T-cell (primary cell): ENCODE results near the gene ENPP3. TPM values are rescaled to one million over a fixed set of nuclear protein-coding genes. Genes with fewer than 3 reads are reported as not detected.

Experiments used
- ATAC-seq, 4 experiments: fragments of 200-7000 bp in 3 of 4; fragments of 150-1000 bp in 1 of 4; cut with Tn5 transposase; replicated peaks in 1 of 4; 1 replicate in 3 of 4; 2 replicates in 1 of 4; pipeline ENCODE4 v1.10.0; 2021; ENCODE audit warnings: moderate library complexity in 3 of 4, mild to moderate bottlenecking in 2 of 4, moderate number of reproducible peaks in 1 of 4
- CTCF ChIA-PET, 2 donors: fragments of 300-600 bp; sonication (Branson Sonifier 250); formaldehyde crosslinking; loops; one replicate each; lab custom pipeline; 2022; ENCODE audit warnings: antibody characterized with exemption in 2 of 2; lab: Charles Lee
- POLR2A ChIA-PET, 2 donors: fragments of 300-600 bp; sonication (Branson Sonifier 250); formaldehyde crosslinking; loops; one replicate each; lab custom pipeline; 2022; ENCODE audit warnings: antibody characterized with exemption in 2 of 2; lab: Charles Lee
- DNase-seq, 35 experiments: peaks; one replicate each; pipeline versions ENCODE4 v3.0.0 to v3.0.0-alpha.2; 2013 to 2023
- H3K27ac ChIP-seq: one replicate; pipeline ENCODE4 v1.5.1; 2013; ENCODE audit warnings: low read length
- H3K27me3 ChIP-seq, 2 experiments: replicated peaks in 1 of 2; 1 replicate in 1 of 2; 2 replicates in 1 of 2; pipeline versions ENCODE4 v1.6.1 to v1.7.0; 2013; ENCODE audit warnings: low read length in 1 of 2, mixed read lengths in 1 of 2; ENCODE audit not compliant: control insufficient read depth in 2 of 2, insufficient read depth in 2 of 2; ENCODE audit errors: extremely low read depth in 1 of 2
- H3K36me3 ChIP-seq, 2 donors: 1 replicate in 1 of 2; 2 replicates in 1 of 2; pipeline versions ENCODE4 v1.6.1 to v1.7.0; 2013; ENCODE audit warnings: low read length in 1 of 2; ENCODE audit not compliant: control insufficient read depth in 2 of 2, insufficient read depth in 1 of 2; ENCODE audit errors: extremely low read depth in 1 of 2
- H3K4me1 ChIP-seq, 2 experiments: 1 replicate in 1 of 2; 2 replicates in 1 of 2; pipeline versions ENCODE4 v1.6.1 to v1.7.0; 2013; ENCODE audit warnings: low read length in 2 of 2, mixed read lengths in 1 of 2; ENCODE audit not compliant: insufficient read depth in 2 of 2, control insufficient read depth in 1 of 2; ENCODE audit errors: extremely low read depth in 1 of 2
- H3K4me3 ChIP-seq, 2 donors: 1 replicate in 1 of 2; 2 replicates in 1 of 2; pipeline versions ENCODE4 v1.5.1 to v1.7.0; 2013; ENCODE audit warnings: mild to moderate bottlenecking in 2 of 2, low read length in 1 of 2, moderate library complexity in 1 of 2; ENCODE audit not compliant: control insufficient read depth in 1 of 2; ENCODE audit errors: extremely low read depth in 1 of 2
- H3K9me3 ChIP-seq: 2 replicates; pipeline ENCODE4 v1.7.0; 2013
- H3K27ac Mint-ChIP-seq, 2 donors: one replicate each; pipeline ENCODE4 v1.8.0; 2020 to 2021; ENCODE audit warnings: mild to moderate bottlenecking in 2 of 2, mixed read lengths in 2 of 2
- H3K27me3 Mint-ChIP-seq, 2 donors: one replicate each; pipeline ENCODE4 v1.8.0; 2021 to 2022; ENCODE audit warnings: mixed read lengths in 2 of 2
- H3K36me3 Mint-ChIP-seq: one replicate; pipeline ENCODE4 v1.8.0; 2021; ENCODE audit warnings: mixed read lengths
- H3K4me1 Mint-ChIP-seq, 3 donors: one replicate each; pipeline ENCODE4 v1.8.0; 2020 to 2022; ENCODE audit warnings: mixed read lengths in 3 of 3, mild to moderate bottlenecking in 1 of 3
- H3K4me3 Mint-ChIP-seq, 3 donors: one replicate each; pipeline ENCODE4 v1.8.0; 2020 to 2022; ENCODE audit warnings: mild to moderate bottlenecking in 3 of 3, mixed read lengths in 3 of 3, moderate library complexity in 3 of 3
- H3K9me3 Mint-ChIP-seq, 3 donors: one replicate each; pipeline ENCODE4 v1.8.0; 2020 to 2022; ENCODE audit warnings: mixed read lengths in 3 of 3
- WGBS: methylation state at CpG from one replicate; pipeline ENCODE4 v1.1.5; 2013; ENCODE audit warnings: missing lambda C conversion rate; ENCODE audit not compliant: insufficient coverage; 5-methylcytosine and 5-hydroxymethylcytosine counted together
- total RNA-seq, 35 experiments: library from RNA in 6 of 35; stranded (reverse) in 6 of 35; fragments of 120-200 nt in 1 of 35; gene quantifications; one replicate each; pipeline versions ENCODE4 v1.2.1 to v1.2.4 and lab custom pipeline; 2013 to 2026

ENPP3 gene
- total RNA-seq, 5 donors from 2014 or later (not counting 1 experiment from before 2014, with no cell fraction given): 0.30 to 0.68 (median 0.53) TPM

DNA sequence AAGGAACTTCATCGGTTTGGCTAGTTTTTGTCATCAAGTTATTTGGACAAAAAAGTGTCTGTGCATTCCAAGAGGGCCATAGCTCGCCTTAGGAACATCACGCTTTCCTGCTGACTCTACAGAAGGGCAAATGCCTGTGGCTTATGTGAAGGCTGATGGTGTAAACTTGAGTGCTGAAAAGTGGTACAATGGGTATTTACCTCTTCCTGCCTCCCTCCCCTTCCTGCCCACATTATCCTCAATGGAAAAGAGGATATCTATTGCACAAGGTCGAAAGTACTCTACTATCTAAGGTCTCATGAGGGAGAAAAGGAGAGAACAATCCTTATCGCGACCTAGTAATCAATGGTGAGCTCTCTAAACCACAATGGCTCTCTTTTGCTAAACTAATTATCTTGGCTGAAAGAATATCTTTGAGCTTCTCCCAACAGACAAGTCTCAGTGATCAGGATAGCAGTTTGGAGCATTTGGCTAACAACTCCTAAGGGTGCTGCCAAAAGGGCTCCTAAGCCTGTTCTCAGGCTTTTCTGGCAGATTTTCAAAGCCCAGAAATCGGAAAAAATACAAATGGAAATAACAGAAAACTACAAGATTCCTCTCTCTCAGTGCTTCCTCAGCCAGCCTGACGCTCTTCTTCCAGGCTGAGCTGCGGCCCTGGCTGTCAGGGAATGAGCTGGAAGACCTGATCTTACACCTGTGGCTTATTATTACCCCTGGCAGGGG, 128.1 kb downstream of the ENPP3 start:
- H3K4me3 ChIP-seq: no peak overlapping the region
- WGBS: 74% methylated on average over 7 of the region's 9 CpGs
- DNase-seq (no peak), ATAC-seq (no peak)
- no peak overlapping the region for H3K27ac ChIP-seq
- H3K36me3 Mint-ChIP-seq: no peaks in the 10 kb centered on the region
- ChIA-PET POLR2A (no interaction called here), CTCF (no interaction called here)
- H3K27ac Mint-ChIP-seq: no peak overlapping the region
- no peaks in the 10 kb centered on the region for H3K36me3 ChIP-seq
- H3K27me3 Mint-ChIP-seq: peaks cover 2 to 15% of the 10 kb centered on the region in 2 donors
- peaks cover 0 to 5% of the 10 kb centered on the region in 2 experiments for H3K27me3 ChIP-seq
- H3K9me3 Mint-ChIP-seq: no peaks in the 10 kb centered on the region
- H3K4me1 ChIP-seq: no peaks in the 10 kb centered on the region
- no peaks in the 10 kb centered on the region for H3K4me1 Mint-ChIP-seq
- no peaks in the 10 kb centered on the region for H3K9me3 ChIP-seq
- H3K4me3 Mint-ChIP-seq: no peak overlapping the region

DNA sequence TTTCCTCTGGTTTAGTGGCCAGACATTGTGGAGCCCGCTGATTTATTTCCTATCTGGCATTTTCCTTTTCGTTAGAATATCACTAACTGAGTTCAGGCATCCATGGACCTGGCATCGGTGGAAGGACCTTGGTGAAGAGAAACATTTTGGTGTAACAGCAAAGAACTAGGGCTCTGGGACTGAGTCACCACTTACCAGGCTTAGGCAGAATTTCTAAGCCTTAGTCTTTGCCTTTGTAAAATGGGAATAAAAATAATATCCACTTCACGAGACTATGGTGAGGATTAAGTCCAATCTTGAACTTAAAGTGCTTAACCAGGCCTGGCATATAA, 128.7 kb downstream of the ENPP3 start:
- Histone ChIP-seq H3K4me1 (no peaks in the 10 kb centered on the region), H3K4me3 (no peak overlapping the region), H3K36me3 (no peaks in the 10 kb centered on the region), H3K27ac (no peak overlapping the region), H3K27me3 (peaks cover 0 to 5% of the 10 kb centered on the region in 2 experiments), H3K9me3 (no peaks in the 10 kb centered on the region)
- H3K9me3 Mint-ChIP-seq: no peaks in the 10 kb centered on the region
- H3K4me1 Mint-ChIP-seq: no peaks in the 10 kb centered on the region
- ATAC-seq (no peak), DNase-seq (no peak)
- 74% methylated on average over 2 of the region's 4 CpGs for WGBS
- no peaks in the 10 kb centered on the region for H3K36me3 Mint-ChIP-seq
- ChIA-PET POLR2A (no interaction called here), CTCF (no interaction called here)
- H3K27ac Mint-ChIP-seq: no peak overlapping the region
- no peak overlapping the region for H3K4me3 Mint-ChIP-seq
- peaks cover 5 to 15% of the 10 kb centered on the region in 2 donors for H3K27me3 Mint-ChIP-seq

DNA sequence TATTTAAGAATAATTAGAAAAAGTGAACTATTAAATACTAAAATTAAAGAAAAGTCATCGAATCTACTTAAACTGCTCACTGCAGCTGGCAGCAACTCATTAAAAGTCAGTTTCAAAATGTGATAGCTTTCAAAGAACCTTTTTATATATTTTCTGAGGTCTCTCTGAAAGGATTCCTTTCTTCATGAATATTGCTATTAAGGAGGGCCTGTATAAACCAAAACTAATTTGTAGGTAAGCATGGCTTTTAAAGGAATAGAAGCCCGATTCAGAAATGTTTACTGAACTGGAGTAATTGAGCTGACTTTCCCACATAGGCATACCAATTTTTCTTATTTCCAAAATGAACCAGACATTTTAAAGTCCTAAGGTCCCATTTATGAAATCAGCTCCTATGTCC, 129.5 kb downstream of the ENPP3 start:
- POLR2A ChIA-PET: no interaction called here
- H3K4me3 Mint-ChIP-seq: no peak overlapping the region

DNA sequence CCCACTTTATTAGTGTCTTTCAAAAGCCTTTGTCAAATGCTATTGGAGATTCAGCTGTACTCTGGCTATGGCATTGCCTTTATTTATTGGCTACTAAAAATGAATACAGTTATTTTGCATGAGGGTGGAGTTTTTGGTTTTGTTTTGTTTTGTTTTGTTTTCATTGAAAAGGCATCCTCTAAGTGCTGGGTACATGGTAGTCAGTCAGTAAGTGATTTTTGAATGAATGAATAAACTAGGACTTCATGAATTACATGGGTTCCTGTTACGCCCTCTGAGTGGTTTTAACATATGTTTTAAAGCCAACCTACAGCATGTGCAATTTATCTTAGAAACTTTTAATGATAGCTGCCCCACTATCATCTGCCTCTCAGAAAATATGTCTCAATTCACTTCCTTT, 131.9 kb downstream of the ENPP3 start:
- CTCF ChIA-PET: no interaction called here
- H3K36me3 ChIP-seq: no peaks in the 10 kb centered on the region
- H3K4me3 ChIP-seq: no peak overlapping the region
- no peaks in the 10 kb centered on the region for H3K4me1 ChIP-seq
- no peaks in the 10 kb centered on the region for H3K4me1 Mint-ChIP-seq
- H3K27ac Mint-ChIP-seq: no peak overlapping the region
- no peak for DNase-seq
- H3K27me3 Mint-ChIP-seq: peaks cover 8 to 20% of the 10 kb centered on the region in 2 donors
- ATAC-seq: no peak
- H3K4me3 Mint-ChIP-seq: no peak overlapping the region
- peaks cover 0 to 2% of the 10 kb centered on the region in 2 experiments for H3K27me3 ChIP-seq
- POLR2A ChIA-PET: no interaction called here
- H3K9me3 ChIP-seq: no peaks in the 10 kb centered on the region
- WGBS: no CpG with 5 or more reads among the region's 1 CpG
- H3K36me3 Mint-ChIP-seq: no peaks in the 10 kb centered on the region
- H3K9me3 Mint-ChIP-seq: no peaks in the 10 kb centered on the region
- no peak overlapping the region for H3K27ac ChIP-seq

More for the DNA sequence above, 129.5 kb downstream of the ENPP3 start:
- Histone ChIP-seq H3K4me1 (no peaks in the 10 kb centered on the region), H3K4me3 (no peak overlapping the region), H3K36me3 (no peaks in the 10 kb centered on the region), H3K27ac (no peak overlapping the region), H3K27me3 (peaks cover 0 to 5% of the 10 kb centered on the region in 2 experiments), H3K9me3 (no peaks in the 10 kb centered on the region)
- WGBS: no CpG with 5 or more reads among the region's 2 CpGs
- Mint-ChIP-seq H3K27me3 (peaks cover 8 to 15% of the 10 kb centered on the region in 2 donors), H3K9me3 (no peaks in the 10 kb centered on the region), H3K4me1 (no peaks in the 10 kb centered on the region), H3K27ac (no peak overlapping the region), H3K36me3 (no peaks in the 10 kb centered on the region)
- ATAC-seq: no peak
- CTCF ChIA-PET: interaction anchor here (0.5 to 0.6 kb wide), 3 partner anchors 71 to 1032 kb away, joined by 3 to 6 read pairs (median 4); no protein-coding TSS in a partner anchor
- no peak for DNase-seq

DNA sequence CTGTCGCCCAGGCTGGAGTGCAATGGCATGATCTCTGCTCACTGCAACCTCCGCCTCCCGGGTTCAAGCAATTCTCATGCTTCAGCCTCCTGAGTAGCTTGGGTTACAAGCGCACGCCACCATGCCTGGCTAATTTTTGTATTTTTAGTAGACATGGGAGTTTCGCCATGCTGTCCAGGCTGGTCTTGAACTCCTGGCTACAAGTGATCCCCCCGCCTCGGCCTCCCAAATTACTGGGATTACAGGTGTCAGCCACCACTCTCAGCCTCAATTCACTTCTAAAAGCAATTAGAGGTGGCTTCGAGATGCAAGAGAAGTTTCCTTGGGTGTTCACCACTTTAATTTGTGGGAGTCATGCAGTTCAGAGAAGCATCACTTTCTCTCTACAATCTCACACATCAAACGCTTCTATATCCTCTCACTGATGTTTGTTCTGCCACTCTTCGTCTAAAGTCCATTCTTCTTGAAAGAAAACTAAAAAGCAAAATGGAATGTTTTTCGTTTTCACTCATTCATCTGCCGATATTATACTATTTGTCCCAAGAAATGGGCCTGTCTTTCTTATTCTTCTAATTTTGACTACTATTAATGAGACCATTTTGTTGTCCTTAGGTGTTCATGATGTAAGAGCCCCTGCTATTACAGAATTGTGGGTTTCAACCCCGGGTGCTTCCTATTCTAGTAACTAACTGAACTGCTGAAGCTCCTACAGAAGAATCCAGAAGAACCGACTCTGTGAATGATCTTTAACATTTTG, 132.5 kb downstream of the ENPP3 start:
- WGBS: 83% methylated on average over 1 of the region's 15 CpGs
- Histone ChIP-seq H3K4me3 (no peak overlapping the region), H3K27me3 (peaks cover 0 to 2% of the 10 kb centered on the region in 2 experiments), H3K9me3 (no peaks in the 10 kb centered on the region), H3K4me1 (no peaks in the 10 kb centered on the region), H3K27ac (no peak overlapping the region), H3K36me3 (no peaks in the 10 kb centered on the region)
- Mint-ChIP-seq H3K9me3 (no peaks in the 10 kb centered on the region), H3K4me3 (no peak overlapping the region), H3K4me1 (no peaks in the 10 kb centered on the region), H3K36me3 (no peaks in the 10 kb centered on the region), H3K27ac (no peak overlapping the region), H3K27me3 (peaks cover 9 to 20% of the 10 kb centered on the region in 2 donors)
- POLR2A ChIA-PET: no interaction called here
- DNase-seq (no peak), ATAC-seq (no peak)
- CTCF ChIA-PET: no interaction called here

DNA sequence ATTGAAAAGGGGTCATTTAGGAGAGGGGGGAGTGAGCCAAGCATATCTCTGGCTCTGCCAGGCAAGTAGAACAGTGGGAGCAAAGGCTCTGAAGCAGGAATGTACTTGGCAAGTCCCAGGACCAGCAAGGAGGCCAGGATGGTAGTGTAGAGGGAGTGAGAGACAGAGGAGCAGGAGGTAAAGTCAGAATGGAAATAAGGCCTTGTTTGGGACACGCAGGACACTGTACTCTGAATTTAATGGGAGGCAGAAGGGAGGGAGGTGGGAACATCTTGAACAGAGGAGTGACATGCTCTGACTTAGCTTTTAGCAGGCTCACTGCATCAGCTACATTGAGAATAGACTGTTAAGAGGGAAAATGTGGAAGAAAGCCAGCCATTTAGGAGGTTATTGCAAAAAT, 133.7 kb downstream of the ENPP3 start:
- Mint-ChIP-seq H3K27ac (no peak overlapping the region), H3K4me3 (no peak overlapping the region), H3K9me3 (no peaks in the 10 kb centered on the region), H3K27me3 (peaks cover 10 to 14% of the 10 kb centered on the region in 2 donors), H3K4me1 (no peaks in the 10 kb centered on the region), H3K36me3 (no peaks in the 10 kb centered on the region)
- ATAC-seq (no peak), DNase-seq (no peak)
- POLR2A ChIA-PET: no interaction called here
- H3K4me1 ChIP-seq: no peaks in the 10 kb centered on the region
- 69% methylated on average over 1 of the region's 1 CpG for WGBS
- CTCF ChIA-PET: no interaction called here
- H3K36me3 ChIP-seq: no peaks in the 10 kb centered on the region
- peaks cover 0 to 2% of the 10 kb centered on the region in 2 experiments for H3K27me3 ChIP-seq
- no peak overlapping the region for H3K27ac ChIP-seq
- H3K4me3 ChIP-seq: no peak overlapping the region
- no peaks in the 10 kb centered on the region for H3K9me3 ChIP-seq
